Liver (tissue), 9 donors: ENCODE data around the gene DOCK2. TPM values are rescaled to one million over a fixed set of nuclear protein-coding genes. Genes with fewer than 3 reads are reported as not detected.

Experiments
- DNase-seq: peaks from one replicate; pipeline ENCODE4 v3.0.0-alpha.2; 2017; ENCODE audit warnings: low spot score
- H3K27ac ChIP-seq, 2 donors: one replicate each; pipeline ENCODE4 v1.7.0; 2013; ENCODE audit warnings: inconsistent platforms in 2 of 2, low read length in 2 of 2, control low read depth in 1 of 2, low read depth in 1 of 2, mild to moderate bottlenecking in 1 of 2
- H3K27me3 ChIP-seq, 4 donors: one replicate each; pipeline versions ENCODE4 v1.6.1 to v1.7.0; 2013; ENCODE audit warnings: low read length in 3 of 4, inconsistent platforms in 1 of 4, mild to moderate bottlenecking in 1 of 4, moderate library complexity in 1 of 4; ENCODE audit not compliant: control insufficient read depth in 4 of 4, insufficient read depth in 4 of 4
- H3K36me3 ChIP-seq, 4 donors: one replicate each; pipeline versions ENCODE4 v1.6.1 to v1.7.0; 2013; ENCODE audit warnings: low read length in 3 of 4, mild to moderate bottlenecking in 3 of 4, low read depth in 1 of 4, moderate library complexity in 1 of 4; ENCODE audit not compliant: control insufficient read depth in 4 of 4, insufficient read depth in 3 of 4
- H3K4me1 ChIP-seq, 4 donors: one replicate each; pipeline versions ENCODE4 v1.6.1 to v1.7.0; 2013; ENCODE audit warnings: low read length in 3 of 4, mild to moderate bottlenecking in 3 of 4, moderate library complexity in 1 of 4; ENCODE audit not compliant: control insufficient read depth in 4 of 4, insufficient read depth in 4 of 4
- H3K4me3 ChIP-seq, 3 donors: one replicate each; pipeline versions ENCODE4 v1.6.1 to v1.7.0; 2013; ENCODE audit warnings: low read length in 3 of 3, control low read depth in 1 of 3, low read depth in 1 of 3, mild to moderate bottlenecking in 1 of 3
- H3K9ac ChIP-seq, 2 donors: one replicate each; pipeline ENCODE4 v1.7.0; 2013; ENCODE audit warnings: low read length in 2 of 2, mild to moderate bottlenecking in 2 of 2, moderate library complexity in 2 of 2, control low read depth in 1 of 2, low read depth in 1 of 2
- H3K9me3 ChIP-seq, 4 donors: one replicate each; pipeline versions ENCODE4 v1.6.1 to v1.7.0; 2013; ENCODE audit warnings: low read length in 3 of 4; ENCODE audit not compliant: control insufficient read depth in 4 of 4
- ATF3 ChIP-seq: IDR thresholded peaks from 2 replicates; pipeline ENCODE4 v1.6.1; 2016; ENCODE audit warnings: antibody characterized with exemption
- EGR1 ChIP-seq, 2 donors: IDR thresholded peaks; 2 replicates each; pipeline ENCODE4 v1.6.1; 2016 to 2018; ENCODE audit warnings: antibody characterized with exemption in 2 of 2, low read depth in 2 of 2
- FOXA1 ChIP-seq: IDR thresholded peaks from 2 replicates; pipeline ENCODE4 v1.6.1; 2016; ENCODE audit warnings: antibody characterized with exemption
- FOXA2 ChIP-seq: IDR thresholded peaks from 2 replicates; pipeline ENCODE4 v1.6.1; 2016; ENCODE audit warnings: antibody characterized with exemption
- GABPA ChIP-seq, 2 donors: IDR thresholded peaks in 1 of 2; conservative IDR thresholded peaks in 1 of 2; 2 replicates each; pipeline ENCODE4 v1.6.1; 2016; ENCODE audit warnings: antibody characterized with exemption in 2 of 2, mild to moderate bottlenecking in 1 of 2, moderate library complexity in 1 of 2
- HNF4A ChIP-seq, 2 donors: conservative IDR thresholded peaks; 2 replicates each; pipeline ENCODE4 v1.6.1; 2016; ENCODE audit warnings: antibody characterized with exemption in 2 of 2, mild to moderate bottlenecking in 2 of 2
- HNF4G ChIP-seq: IDR thresholded peaks from 2 replicates; pipeline ENCODE4 v1.6.1; 2016; ENCODE audit warnings: antibody characterized with exemption
- JUND ChIP-seq, 2 donors: IDR thresholded peaks; 2 replicates each; pipeline ENCODE4 v1.6.1; 2016; ENCODE audit warnings: antibody characterized with exemption in 2 of 2
- MAX ChIP-seq: IDR thresholded peaks from 2 replicates; pipeline ENCODE4 v1.6.1; 2016; ENCODE audit warnings: antibody characterized with exemption
- NR2F2 ChIP-seq: IDR thresholded peaks from 2 replicates; pipeline ENCODE4 v1.6.1; 2016; ENCODE audit warnings: antibody characterized with exemption
- RAD21 ChIP-seq, 2 donors: IDR thresholded peaks; 2 replicates each; pipeline ENCODE4 v1.6.1; 2016; ENCODE audit warnings: antibody characterized with exemption in 2 of 2, mild to moderate bottlenecking in 2 of 2
- REST ChIP-seq: IDR thresholded peaks from 2 replicates; pipeline ENCODE4 v1.6.1; 2016; ENCODE audit warnings: antibody characterized with exemption, mild to moderate bottlenecking
- RXRA ChIP-seq, 2 donors: IDR thresholded peaks; 2 replicates each; pipeline ENCODE4 v1.6.1; 2017 to 2018; ENCODE audit warnings: antibody characterized with exemption in 2 of 2, mild to moderate bottlenecking in 1 of 2
- SP1 ChIP-seq: IDR thresholded peaks from 2 replicates; pipeline ENCODE4 v1.6.1; 2018; ENCODE audit warnings: antibody characterized with exemption, mild to moderate bottlenecking
- TAF1 ChIP-seq: conservative IDR thresholded peaks from 2 replicates; pipeline ENCODE4 v1.6.1; 2016; ENCODE audit warnings: antibody characterized with exemption, mild to moderate bottlenecking
- YY1 ChIP-seq: IDR thresholded peaks from 2 replicates; pipeline ENCODE4 v1.6.1; 2016; ENCODE audit warnings: antibody characterized with exemption, mild to moderate bottlenecking
- ZBTB33 ChIP-seq: IDR thresholded peaks from 2 replicates; pipeline ENCODE4 v1.6.1; 2016; ENCODE audit warnings: antibody characterized with exemption
- WGBS: extraction: QIAGEN DNeasy Blood & Tissue Kit; methylation state at CpG from one replicate; pipeline ENCODE4 v1.1.7; 2013; 5-methylcytosine and 5-hydroxymethylcytosine counted together
- polyA plus RNA-seq, 2 donors: library from polyadenylated mRNA; stranded (reverse) in 1 of 2; unstranded in 1 of 2; fragments of 200-250 nt in 1 of 2; fragments of >200 nt in 1 of 2; fragmentation: Nextera tagmentation in 1 of 2; extraction: Ambion mirVana in 1 of 2; gene quantifications; one replicate each; pipeline versions ENCODE4 v1.2.1 to v1.2.3, GENCODE V29; 2013 to 2015
- total RNA-seq, 2 donors: library from RNA; depleted of rRNA; stranded (reverse); fragments of >200 nt; gene quantifications; one replicate each; pipeline ENCODE4 v1.2.3, GENCODE V29; 2014
- TF ChIP-seq, protein P1 (sequence below): fragments of 150-350 bp; IDR thresholded peaks from 2 replicates; pipeline ENCODE4 v1.5.1; 2017; ENCODE audit warnings: improper control_type of control experiment, low read depth, low read length; ENCODE audit not compliant: missing input control
- donor health status: healthy.
- donor health status: healthy.
- donor health status: healthy.
- donor health status: healthy.
- donor health status: healthy.

DOCK2 gene
- total and polyA plus RNA-seq, 4 donors, result 2.3 to 26.6 (median 8.2) TPM

DNA sequence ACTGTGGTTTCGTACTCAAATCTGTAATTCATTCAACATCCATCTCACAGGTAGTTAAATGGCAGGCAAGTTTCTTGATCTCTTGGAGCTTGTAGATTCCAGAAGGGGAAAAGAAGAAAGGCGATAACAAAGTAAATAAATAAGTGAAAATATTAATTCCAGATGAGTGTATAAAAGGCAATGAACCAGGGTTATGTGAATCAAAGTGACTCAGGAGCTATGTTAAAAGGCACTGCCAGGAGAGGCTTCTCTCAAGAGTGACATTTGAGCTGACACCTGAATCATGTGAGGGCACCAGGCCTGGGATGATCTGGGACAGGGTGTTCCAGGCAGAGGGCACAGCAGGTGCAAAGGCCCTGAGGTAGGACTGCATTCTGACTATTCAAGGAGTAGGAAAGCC lies 45.0 kb downstream of the DOCK2 start:
- TF ChIP-seq FOXA1 (no peak), ZBTB33 (no peak), HNF4A (conservative IDR thresholded peaks at IDR 0.05) (no peak), TAF1 (no peak), RAD21 (IDR thresholded peaks at IDR 0.05) (no peak), JUND (IDR thresholded peaks at IDR 0.05) (no peak), FOXA2 (no peak), MAX (no peak), EGR1 (IDR thresholded peaks at IDR 0.05; ENCODE audit: low read depth in 2 of 2) (no peak), REST (no peak), YY1 (no peak), GABPA (IDR thresholded peaks at IDR 0.05 in 1 of 2, conservative IDR thresholded peaks at IDR 0.05 in 1 of 2) (no peak), SP1 (no peak), RXRA (IDR thresholded peaks at IDR 0.05) (no peak), NR2F2 (no peak), ATF3 (no peak), HNF4G (no peak)
- TF ChIP-seq, protein P1, sequence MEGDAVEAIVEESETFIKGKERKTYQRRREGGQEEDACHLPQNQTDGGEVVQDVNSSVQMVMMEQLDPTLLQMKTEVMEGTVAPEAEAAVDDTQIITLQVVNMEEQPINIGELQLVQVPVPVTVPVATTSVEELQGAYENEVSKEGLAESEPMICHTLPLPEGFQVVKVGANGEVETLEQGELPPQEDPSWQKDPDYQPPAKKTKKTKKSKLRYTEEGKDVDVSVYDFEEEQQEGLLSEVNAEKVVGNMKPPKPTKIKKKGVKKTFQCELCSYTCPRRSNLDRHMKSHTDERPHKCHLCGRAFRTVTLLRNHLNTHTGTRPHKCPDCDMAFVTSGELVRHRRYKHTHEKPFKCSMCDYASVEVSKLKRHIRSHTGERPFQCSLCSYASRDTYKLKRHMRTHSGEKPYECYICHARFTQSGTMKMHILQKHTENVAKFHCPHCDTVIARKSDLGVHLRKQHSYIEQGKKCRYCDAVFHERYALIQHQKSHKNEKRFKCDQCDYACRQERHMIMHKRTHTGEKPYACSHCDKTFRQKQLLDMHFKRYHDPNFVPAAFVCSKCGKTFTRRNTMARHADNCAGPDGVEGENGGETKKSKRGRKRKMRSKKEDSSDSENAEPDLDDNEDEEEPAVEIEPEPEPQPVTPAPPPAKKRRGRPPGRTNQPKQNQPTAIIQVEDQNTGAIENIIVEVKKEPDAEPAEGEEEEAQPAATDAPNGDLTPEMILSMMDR, result no peak
- Histone ChIP-seq H3K4me1 (no peaks in the 10 kb centered on the region), H3K9me3 (no peaks in the 10 kb centered on the region), H3K27me3 (no peaks in the 10 kb centered on the region), H3K9ac (no peak overlapping the region), H3K4me3 (no peak overlapping the region), H3K27ac (no peak overlapping the region), H3K36me3 (no peaks in the 10 kb centered on the region)
- 89% methylated on average over 2 of the region's 2 CpGs for whole genome bisulfite sequencing
- DNase-seq, result no peak

DNA sequence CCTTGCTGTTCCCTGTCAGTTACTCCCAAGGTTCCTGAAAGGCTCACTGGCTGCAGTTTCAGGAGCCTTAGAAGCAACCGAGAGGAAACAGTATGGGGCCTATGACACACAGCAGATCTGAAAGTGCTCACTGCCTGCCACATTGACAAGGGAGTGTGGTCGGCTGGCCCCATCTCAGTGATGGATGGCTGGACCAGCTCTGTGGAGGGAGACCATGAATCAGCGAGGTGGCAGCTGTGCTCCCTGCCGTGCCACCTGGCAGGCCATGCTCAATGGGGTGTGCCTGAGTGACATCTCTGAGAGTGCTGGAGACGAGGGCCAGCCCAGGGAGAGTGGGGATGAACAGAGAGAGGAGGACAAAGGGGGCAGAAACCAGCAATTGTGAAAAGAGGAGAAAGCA lies 49.1 kb downstream of the DOCK2 start:
- Histone ChIP-seq H3K27ac (no peak overlapping the region), H3K9ac (no peak overlapping the region), H3K9me3 (no peaks in the 10 kb centered on the region), H3K27me3 (no peaks in the 10 kb centered on the region), H3K4me3 (no peak overlapping the region), H3K4me1 (no peaks in the 10 kb centered on the region), H3K36me3 (no peaks in the 10 kb centered on the region)
- whole genome bisulfite sequencing, result 68% methylated on average over 5 of the region's 5 CpGs
- DNase-seq, result no peak
- TF ChIP-seq ATF3 (no peak), FOXA1 (no peak), ZBTB33 (no peak), JUND (IDR thresholded peaks at IDR 0.05) (no peak), SP1 (no peak)
